GM18873 (cell line): ENCODE results near the gene LGALS1.
"Not testable (repeated sequence)": the region's sequence is repeated elsewhere in the genome, so short reads cannot be mapped to it uniquely, and the experiment has no call there.

Experiments
- ATAC-seq: cut with Tn5 transposase; IDR thresholded peaks from one replicate; pipeline ENCODE4 v1.9.1; 2021; ENCODE audit warnings: mild to moderate bottlenecking, moderate library complexity, moderate number of reproducible peaks; ENCODE audit not compliant: unreplicated experiment, low FRiP score

Gene LGALS1

GRCh38 chr22:37714634-37715033, 39.2 kb downstream of the LGALS1 start:
- ATAC-seq, result no peak

GRCh38 chr22:37715760-37716159, 40.3 kb downstream of the LGALS1 start:
- no peak for ATAC-seq

- ATAC-seq, result no peak
These were observed 41.3 kb downstream of the LGALS1 start for GRCh38 chr22:37716708-37717107.

GRCh38 chr22:37717235-37717634, 41.8 kb downstream of the LGALS1 start:
- ATAC-seq, result not testable (repeated sequence)

- ATAC-seq, result not testable (repeated sequence)
These were observed 42.4 kb downstream of the LGALS1 start for GRCh38 chr22:37717746-37718305.

- no peak for ATAC-seq
These were observed 50.3 kb downstream of the LGALS1 start for GRCh38 chr22:37725551-37726240.

GRCh38 chr22:37726241-37726887, 50.9 kb downstream of the LGALS1 start:
- no peak for ATAC-seq

GRCh38 chr22:37728620-37729019, 53.2 kb downstream of the LGALS1 start:
- ATAC-seq, result no peak
